ENCODE measurements around the gene POU5F2. TPM values are rescaled to one million over a fixed set of nuclear protein-coding genes. Genes with fewer than 3 reads are reported as not detected.

The POU5F2 gene
- total and polyA plus RNA-seq, 2 of the 8 experiments (the other 6 are each of a cell fraction or from before 2014, with no cell fraction given): 0.06 to 0.08 TPM

DNA sequence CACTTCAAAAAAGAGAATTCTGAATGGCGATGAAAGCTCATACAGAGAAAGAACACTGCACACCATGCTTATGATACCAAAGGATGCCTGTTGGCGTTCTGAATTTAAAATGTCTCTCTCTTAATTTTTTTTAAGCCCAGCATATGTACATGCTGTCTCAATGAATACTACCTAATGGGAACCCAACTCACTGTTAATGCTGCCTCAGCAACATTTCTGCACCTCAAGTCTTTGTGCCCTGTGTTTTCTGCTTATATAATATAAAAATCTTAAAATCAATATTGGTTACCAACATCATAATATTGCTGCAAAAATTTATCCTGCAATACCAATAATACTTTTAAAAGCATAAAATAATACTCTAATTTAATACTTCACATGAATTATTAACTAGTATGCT lies 44.1 kb upstream of the POU5F2 start:
- Histone ChIP-seq H3K4me3 (ENCODE audit: extremely low read depth in 1 of 4, insufficient read depth in 2 of 4, low read depth in 3 of 4, low read length in 4 of 4) (no peak overlapping the region), H3K79me2 (ENCODE audit: control insufficient read depth in 1 of 2, insufficient read depth in 2 of 2, low read length in 2 of 2) (no peaks in the 10 kb centered on the region), H3K23ac (ENCODE audit: insufficient read length) (no peak overlapping the region), H3K9me3 (ENCODE audit: insufficient read depth in 2 of 2, low read depth in 1 of 2, low read length in 1 of 2) (no peaks in the 10 kb centered on the region), H2BK15ac (ENCODE audit: low read length) (no peak overlapping the region), H3K36me3 (ENCODE audit: control insufficient read depth in 2 of 4, insufficient read depth in 4 of 4, low read length in 3 of 4) (no peaks in the 10 kb centered on the region), H2BK20ac (ENCODE audit: low read length) (no peak overlapping the region), H3K4ac (replicated peaks; ENCODE audit: insufficient read length, low read depth, low read length) (no peak overlapping the region), H4K8ac (ENCODE audit: extremely low read depth, insufficient read depth, low read length) (no peak overlapping the region), H4K5ac (ENCODE audit: insufficient read length, low read depth, low read length) (no peak overlapping the region), H3K23me2 (ENCODE audit: low read depth, low read length) (no peaks in the 10 kb centered on the region), H3K79me1 (ENCODE audit: low read depth, low read length) (no peaks in the 10 kb centered on the region), H3K56ac (replicated peaks; ENCODE audit: insufficient read length, low read depth, low read length) (no peak overlapping the region), H3K27me3 (replicated peaks in 1 of 4; ENCODE audit: control insufficient read depth in 3 of 4, extremely low read depth in 1 of 4, insufficient read depth in 3 of 4, low read length in 3 of 4) (peaks cover 0 to 1% (median 0%) of the 10 kb centered on the region in 4 experiments; a peak in 1 of 7 replicates), H3K18ac (ENCODE audit: extremely low read depth, low read length) (no peak overlapping the region), H2AK5ac (ENCODE audit: low read depth, low read length) (no peak overlapping the region), H2BK12ac (ENCODE audit: low read depth, low read length) (no peak overlapping the region), H4K20me1 (replicated peaks in 1 of 2; ENCODE audit: control insufficient read depth in 1 of 2, insufficient read depth in 2 of 2, low read length in 2 of 2) (no peaks in the 10 kb centered on the region), H3K27ac (ENCODE audit: low read depth, low read length) (no peak overlapping the region), H4K91ac (replicated peaks; ENCODE audit: insufficient read length, low read length) (no peak overlapping the region), H2AFZ (ENCODE audit: low read length) (no peak overlapping the region), H3K4me1 (replicated peaks in 1 of 4; ENCODE audit: control insufficient read depth in 3 of 4, insufficient read depth in 4 of 4, low read length in 3 of 4) (no peaks in the 10 kb centered on the region), H3K9ac (replicated peaks in 1 of 4; ENCODE audit: extremely low read depth in 1 of 4, low read depth in 3 of 4, low read length in 3 of 4) (no peak overlapping the region), H3K4me2 (ENCODE audit: insufficient read depth in 1 of 2, low read depth in 2 of 2, low read length in 2 of 2) (no peak overlapping the region), H3K14ac (ENCODE audit: insufficient read length) (no peak overlapping the region), H2BK5ac (ENCODE audit: low read depth, low read length) (no peak overlapping the region), H2BK120ac (replicated peaks; ENCODE audit: low read depth, low read length) (no peak overlapping the region)
- DNase-seq (ENCODE audit: low read depth in 1 of 2, low spot score in 2 of 2) (no peak), FAIRE-seq (no peak)
- no peak for TF ChIP-seq BACH1 (IDR thresholded peaks at IDR 0.05; ENCODE audit: low read length)
- TF ChIP-seq MAFK (IDR thresholded peaks at IDR 0.05; ENCODE audit: low read depth, low read length): 0 out of 2 replicates have a peak, but pooled peaks have one; percentile 33
- 92% methylated on average over 2 of the region's 2 CpGs; no CpG with 5 or more reads in 1 of the 2 experiments for WGBS, 2 experiments (ENCODE audit: extremely low coverage in 1 of 2, insufficient coverage in 1 of 2, insufficient read length in 1 of 2, insufficient replicate concordance in 2 of 2, low coverage in 1 of 2, low lambda C conversion rate in 2 of 2, missing lambda C conversion rate in 1 of 2)
- POLR2A ChIA-PET (ENCODE audit: partially characterized antibody): no interaction called here
- CTCF ChIA-PET (ENCODE audit: partially characterized antibody): interaction anchor here (1.1 to 1.6 kb wide), 2 partner anchors 16 to 178 kb away, joined by 3 to 4 read pairs; no protein-coding TSS in a partner anchor
